Left kidney (tissue), 2 donors: ENCODE results near the gene DAND5. TPM values are rescaled to one million over a fixed set of nuclear protein-coding genes. Genes with fewer than 3 reads are reported as not detected.
A peak's percentile ranks its signal among the peaks of the same experiment; 100 is the strongest.

Experiments
- DNase-seq: peaks from one replicate; pipeline ENCODE4 v3.0.0-alpha.2; 2013
- polyA plus RNA-seq: library from polyadenylated mRNA; unstranded; fragments of 120-200 nt; gene quantifications from one replicate; pipeline ENCODE4 v1.2.1, GENCODE V29; 2013; ENCODE audit not compliant: insufficient read length

Gene DAND5
- polyA plus RNA-seq, 1 donor: 0.18 TPM

DNA sequence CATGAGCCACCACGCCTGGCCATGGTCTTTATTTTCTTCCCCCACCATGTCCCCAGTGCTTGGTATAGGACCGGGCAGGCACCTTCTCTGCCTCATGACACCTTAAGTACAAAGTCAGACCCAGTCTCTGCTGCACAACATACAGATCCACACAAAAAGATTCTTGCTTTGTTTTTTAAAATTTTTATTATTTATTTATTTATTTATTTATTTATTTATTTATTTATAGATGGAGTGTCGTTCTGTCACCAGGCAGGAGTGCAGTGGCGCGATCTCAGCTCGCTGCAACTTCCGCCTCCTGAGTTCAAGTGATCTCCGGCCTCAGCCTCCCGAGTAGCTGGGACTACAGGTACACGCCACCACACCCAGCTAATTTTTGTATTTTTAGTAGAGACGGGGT is 23.4 kb downstream of the DAND5 start:
- DNase-seq: no peak

DNA sequence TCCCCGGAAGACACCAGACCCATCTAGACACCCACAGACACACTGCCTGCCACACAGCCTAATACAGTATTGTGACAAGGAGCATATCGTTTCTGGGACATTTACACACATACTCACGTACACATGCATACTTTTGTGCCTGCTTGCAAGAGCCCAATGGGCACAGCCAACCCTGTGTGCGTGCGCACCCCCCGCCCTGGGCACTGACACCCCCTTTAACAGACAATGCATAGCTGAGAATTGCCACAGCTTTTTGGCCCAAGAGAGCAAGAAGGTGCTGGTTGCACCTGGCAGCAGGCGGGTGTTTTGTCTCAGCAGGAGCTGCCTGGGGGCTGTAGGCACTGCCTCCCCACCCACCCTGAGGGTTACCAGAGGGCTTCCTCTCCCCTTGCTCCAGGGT is 24.2 kb downstream of the DAND5 start:
- no peak for DNase-seq

DNA sequence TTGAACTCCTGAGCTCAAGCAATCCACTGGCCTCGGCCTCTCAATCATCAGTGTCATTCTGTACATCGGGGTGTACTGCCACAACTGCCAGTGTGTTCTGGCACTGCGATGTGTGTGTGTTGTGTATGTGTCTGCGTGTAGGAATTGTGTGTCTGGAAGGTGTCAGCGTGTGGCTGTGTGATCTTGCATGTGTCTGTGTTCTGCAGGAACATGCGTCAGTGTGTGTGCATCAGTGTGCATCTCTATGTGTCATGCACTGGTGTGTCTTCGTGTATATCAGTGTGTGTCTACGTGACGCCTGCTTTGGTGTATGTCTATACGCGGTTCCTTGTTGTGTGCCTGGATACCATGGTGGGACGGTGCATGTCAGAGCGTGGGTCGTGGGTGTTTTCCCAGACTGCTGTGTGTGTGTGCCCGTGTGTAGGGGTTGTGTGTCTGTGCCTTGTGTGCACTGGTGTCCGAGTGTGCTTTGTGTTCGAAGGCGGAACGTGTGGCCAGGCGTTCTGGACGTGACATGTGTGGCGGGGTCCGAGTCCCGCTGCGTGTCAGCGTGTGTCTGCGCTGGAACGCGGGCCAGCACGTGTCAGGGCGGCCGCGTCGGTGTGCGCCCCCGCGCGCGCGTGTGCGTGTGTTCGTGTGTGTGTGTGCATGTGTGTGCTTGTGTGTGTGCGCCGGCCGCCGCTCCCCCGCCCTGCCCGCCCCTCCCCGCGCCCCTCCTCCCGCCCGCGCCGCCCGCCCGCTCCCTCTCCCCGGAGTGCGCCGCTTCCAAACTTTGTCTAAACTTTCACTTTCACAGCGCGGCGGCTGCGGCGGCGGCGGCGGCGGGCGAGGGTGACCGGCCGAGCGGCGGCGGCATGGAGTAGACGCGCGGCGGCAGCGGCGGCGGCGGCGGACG is 25.6 kb downstream of the DAND5 start, which contains the start of gene NFIX:
TSS of gene NFIX (plus strand) at position 775 of the 895 bp plus-strand sequence. CDS start 363 bp downstream, outside the sequence.
- DNase-seq: peak; percentile 63

DNA sequence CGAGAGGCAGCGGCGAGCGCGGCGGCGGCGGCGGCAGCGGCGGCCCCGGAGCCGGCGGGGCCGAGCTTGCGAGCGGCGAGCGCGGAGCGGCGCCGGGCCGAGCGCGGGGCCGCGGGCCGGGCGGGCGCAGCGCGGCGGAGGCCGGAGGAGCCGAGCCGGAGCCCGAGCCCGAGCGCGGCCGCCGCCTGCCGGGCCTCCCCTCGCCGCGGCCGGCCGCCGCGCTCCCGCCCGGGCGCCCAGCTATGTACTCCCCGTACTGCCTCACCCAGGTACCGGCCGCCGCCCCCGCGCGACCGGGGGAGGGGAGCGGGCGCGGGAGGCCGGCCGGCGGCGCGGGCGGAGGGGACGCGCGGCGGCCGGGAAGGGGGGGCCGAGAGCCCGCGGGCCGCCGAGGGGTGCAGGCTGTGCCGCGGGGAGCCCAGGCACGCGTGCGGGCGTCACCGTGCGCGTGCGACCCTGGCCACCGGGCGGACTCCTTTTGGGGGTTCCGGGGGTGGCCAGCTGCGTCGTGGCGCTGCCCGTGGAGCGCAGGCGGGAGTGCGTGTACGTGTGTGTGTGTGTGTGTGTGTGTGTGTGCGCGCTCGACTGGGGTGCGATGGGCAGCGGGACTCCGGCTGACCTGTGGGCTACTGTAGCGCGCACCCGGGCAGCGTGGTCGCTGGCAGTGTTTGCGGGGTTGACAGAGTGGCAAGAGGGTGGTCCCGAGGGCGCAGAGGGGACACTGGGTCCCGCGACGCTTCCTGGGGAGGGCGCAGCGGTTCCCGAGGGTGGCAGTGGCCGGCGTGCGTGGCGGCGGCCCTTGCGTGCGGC is 26.4 kb downstream of the DAND5 start:
- no peak for DNase-seq

DNA sequence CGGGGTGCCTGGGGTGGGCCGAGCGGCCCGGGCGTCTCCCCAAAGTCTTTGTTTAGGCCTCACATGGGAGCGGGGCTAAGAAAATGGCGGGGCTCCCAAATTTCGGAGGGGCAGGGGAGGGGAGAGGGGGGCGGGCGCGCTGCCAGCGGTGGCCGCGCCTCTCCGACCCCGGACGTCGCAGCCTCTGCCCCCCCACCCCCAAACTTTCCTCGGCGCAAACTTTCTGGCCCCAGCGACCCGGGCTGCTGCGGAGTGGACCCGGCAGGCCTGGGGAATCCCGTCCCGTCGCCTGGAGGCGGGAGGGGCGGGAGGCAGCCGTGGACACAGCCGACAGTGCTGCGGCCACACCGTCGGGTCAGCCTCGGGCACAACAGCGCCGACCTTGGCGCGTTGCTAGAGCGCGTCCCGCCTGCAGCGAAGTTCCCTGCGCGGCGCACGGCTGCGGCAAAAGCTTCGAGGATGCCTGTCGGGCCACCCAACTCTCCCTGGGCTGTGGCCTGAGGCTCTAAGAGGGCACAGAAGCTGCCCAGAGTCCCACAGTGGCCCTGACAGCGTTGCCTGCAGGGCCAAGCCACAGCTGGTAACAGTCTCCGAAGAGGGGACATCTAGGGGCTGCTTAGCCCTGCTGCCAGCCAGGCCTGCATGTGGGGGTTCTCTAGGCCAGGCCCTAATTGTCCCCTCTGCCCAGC is 27.2 kb downstream of the DAND5 start:
- no peak for DNase-seq

DNA sequence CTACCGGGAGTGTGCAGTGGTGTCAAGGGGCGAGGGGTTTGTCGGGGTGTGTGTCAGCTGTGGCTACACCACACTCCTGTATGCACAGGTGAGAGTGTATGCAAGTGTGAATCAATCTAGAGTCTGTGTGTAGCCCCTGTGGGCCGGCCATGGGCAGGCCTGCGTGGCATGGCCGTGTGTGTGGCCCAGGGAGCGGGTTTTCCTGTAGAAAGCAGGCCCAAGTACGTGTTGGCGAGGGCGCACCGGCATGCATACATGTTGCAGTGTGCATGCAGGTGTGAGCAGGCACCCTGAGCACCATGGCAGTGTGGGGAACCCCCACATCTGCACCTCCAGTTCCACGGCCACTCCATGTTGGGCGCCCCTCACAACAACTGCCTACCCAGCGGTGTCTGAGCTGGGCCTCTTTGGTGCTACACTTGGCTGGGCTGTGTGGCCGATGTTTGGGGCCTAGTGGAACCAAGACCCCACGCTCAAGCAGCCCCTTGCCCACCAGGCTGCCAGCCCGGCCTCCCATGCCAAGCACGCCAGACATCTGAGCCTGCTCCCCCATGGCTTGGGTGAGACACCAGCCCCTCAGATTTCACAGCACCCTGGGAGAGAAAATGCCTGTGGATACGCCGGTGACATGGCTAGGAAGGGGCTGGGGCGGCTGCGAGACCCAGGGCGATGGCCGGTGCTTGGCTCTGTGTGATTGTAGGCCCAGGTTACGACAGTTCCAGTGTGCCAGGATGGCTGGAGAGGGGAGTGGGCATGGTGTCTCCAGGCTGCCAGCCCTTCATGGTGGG is 28.0 kb downstream of the DAND5 start:
- DNase-seq: no peak

DNA sequence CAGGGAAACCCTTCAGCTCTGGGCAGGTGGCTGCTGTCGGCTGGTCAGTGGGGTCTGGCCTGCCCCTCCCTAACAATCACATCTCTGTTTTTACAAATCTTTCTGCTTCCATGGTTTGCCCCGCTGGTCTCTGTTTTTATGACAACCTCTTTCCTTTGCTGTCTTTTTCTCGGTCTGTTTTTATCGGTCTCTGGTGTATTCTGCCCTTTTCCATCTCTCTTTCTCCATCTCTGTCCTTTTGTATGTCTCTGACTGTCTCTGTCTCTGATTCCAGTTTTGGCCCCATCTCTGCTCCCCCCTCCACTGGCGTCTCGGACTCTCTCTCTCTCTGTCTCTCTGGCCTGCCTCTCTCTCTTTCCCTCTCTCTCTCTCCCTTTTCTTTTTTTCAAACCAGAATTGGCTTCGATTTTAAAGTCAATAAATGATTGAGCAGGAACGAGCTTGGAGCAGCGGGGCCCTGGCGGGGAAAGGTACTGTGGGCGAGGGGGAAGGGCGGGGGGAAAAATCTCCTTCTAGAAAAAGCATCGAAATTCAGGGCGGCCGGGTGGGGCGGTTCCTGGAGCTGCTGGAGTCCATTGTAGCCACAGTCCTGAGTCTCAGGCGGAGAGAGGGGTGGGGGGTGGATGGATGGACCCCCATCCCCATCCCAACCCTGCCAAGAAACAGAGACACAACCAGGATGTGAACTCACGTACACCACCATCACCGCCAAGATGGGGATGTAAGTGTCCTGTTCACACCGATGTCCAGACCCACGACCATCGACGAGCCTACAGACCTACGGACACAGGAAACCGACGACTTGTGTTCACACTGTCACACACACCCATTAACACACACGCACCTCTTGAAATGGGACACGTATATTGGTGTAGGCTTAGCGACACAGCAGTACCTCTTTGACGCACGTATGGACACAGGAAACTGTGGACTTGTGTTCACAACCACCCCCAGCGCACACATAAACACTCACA is 28.9 kb downstream of the DAND5 start:
- no peak for DNase-seq

DNA sequence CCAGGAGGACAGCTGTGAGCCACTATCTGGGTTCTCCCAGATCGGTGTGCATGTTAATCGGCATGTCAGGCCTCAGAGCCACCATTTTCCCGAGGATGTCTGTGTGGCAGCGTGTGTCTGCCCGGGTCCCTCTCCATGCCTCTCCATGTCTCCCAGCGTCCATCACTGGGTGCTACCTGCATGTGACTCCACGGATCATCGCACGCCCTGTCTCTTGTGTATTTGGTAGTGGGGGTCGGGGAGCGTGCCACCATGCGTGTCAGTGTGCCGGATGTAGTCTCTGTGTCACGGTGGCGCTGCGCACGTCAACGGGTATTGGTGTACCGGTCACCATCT is 31.8 kb downstream of the DAND5 start:
- DNase-seq: no peak

DNA sequence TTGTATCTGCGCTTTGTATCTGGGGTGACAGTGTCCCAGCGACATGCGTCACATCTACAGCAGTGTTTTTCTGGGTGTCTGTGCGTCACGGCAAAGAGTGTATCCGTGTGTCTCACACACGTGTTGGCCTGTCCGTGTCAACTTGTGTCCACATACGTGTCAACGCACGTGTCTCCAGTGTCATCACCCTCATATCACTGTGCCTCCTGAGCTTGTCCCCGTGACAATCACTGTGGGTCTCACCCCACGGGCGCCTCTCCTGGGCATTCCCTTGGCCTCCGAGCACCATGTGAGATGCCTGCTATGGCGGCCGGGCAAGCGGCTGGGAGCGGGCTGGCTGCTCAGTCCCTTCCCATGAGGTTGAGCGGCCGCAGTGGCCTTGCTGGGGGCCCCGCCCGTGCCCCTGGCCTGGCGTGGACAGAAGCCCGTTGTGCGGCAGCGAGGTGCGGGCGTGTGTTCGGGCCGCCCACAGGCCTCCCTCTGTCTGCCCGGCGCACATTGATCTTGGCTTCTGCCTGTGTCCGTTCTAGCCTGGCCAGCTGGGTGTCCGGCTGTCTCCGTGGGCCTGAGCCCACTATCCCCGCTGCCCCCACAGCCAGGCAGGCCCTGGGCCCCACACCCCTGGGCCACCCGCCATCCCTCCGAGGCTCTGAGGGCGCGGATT is 32.3 kb downstream of the DAND5 start:
- DNase-seq: no peak

DNA sequence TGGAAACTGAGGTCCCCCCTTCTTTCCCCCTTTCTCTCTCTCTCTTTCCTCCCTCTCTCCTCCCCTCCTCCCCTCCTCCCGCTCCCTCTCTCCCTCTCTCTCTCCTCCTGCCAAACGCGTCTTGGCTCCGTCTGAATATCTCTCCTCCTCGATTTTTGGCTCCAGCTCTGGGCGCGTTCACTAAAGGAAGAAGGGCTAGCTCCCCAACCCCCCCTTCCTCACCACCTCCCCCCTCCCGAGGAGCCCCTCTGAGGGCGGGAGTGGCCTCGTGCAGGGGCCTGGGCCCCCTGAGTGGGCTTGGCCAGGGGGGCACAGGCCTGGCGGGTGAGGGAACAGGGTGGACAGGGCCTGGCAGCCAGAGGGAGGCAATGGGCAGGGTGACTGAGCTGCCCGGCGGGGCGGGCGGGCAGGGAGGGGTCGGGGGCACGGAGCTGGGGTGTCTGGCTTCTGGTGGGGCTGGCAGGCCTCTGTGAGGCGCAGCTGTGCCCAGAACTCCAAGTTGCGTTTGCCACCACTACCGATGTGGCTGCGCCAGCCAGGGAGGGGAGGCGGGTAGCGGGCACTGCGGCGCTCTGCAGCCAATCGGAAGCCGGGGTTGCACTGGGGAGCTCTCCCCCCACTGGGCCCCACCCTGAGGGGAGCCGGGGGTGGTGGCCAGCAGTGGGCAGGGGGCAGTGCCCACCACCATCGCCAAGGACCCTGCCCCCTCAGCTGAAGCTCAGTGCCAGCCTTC is 33.0 kb downstream of the DAND5 start:
- no peak for DNase-seq

DNA sequence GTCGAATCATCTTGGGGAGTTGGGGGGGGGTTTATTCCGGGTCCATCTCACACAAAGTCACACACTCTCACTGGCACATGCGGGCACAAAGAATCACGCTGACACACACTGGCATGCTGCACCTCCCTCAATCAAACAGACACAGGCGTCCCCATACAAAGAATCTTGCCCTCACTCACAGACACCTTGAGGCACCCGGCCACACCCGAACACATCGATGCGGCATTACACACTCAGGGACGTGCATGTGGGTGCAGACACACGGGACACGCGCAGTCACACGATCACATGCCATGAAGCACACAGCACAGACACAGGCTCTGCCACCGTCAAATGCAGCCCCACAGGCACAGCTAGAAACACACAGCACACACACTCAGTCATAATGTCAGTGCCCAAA is 33.7 kb downstream of the DAND5 start:
- DNase-seq: no peak

DNA sequence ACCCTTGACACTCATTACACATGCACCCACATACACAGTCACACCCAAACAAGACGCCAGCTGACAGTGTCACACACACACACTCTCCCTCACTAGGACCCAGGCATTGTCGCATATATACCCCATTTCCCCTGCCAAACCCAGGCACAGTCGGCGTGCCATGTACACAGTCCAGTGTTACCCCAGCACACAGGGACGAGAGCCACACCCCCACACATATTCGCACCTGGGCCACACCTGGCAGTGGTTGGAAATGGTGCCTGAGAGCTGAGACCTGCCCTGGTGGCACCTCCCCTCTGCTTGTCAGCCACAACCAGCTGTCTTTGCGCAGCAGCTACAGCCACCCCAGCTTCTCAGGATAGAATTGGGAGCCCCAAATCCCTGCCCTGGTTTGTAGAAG is 34.9 kb downstream of the DAND5 start:
- DNase-seq: no peak

DNA sequence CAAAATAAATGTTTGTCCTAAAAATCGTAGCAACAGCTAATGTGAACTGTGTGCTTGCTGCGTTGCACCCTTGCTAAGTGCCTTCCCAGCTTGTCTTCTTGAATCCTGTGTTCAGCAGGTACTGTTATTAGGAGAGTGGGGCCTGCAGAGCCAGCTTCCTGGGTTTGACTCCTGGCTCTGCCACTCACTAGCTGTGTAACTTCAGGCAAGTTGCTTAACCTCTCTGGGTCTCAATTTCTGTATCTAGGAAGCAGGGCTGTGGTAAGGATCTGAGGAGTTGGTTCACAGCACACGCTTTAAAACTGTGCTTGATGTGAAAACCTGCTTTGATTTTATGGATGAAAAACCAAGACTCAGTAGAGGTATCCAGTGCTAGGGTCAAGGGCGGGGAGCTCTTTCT is 35.9 kb downstream of the DAND5 start:
- no peak for DNase-seq

DNA sequence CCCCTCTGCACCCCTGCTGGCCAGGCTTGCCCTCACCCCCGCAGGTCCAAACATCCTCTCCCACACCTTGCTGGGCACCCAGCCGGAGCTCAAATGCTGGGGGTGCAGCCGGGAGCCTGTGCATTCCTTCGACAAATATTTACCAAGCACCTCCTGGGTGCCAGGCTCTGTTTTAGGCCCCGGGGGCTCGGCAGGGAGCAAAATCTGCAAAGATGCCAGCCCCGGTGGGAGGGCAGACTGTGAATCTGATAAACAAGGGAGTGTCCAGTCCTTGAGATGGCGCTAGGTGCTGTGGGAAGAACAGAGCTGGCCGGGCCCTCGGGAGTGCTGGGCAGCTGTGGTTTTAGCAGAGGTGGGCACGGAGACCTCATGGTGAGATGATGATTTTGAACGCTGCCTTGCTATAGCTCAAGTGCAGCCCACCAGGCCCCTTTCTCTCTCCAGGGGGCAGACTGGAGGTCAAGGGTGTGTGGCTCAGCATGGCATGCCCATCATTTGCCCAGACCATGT is 36.5 kb downstream of the DAND5 start:
- DNase-seq: no peak

DNA sequence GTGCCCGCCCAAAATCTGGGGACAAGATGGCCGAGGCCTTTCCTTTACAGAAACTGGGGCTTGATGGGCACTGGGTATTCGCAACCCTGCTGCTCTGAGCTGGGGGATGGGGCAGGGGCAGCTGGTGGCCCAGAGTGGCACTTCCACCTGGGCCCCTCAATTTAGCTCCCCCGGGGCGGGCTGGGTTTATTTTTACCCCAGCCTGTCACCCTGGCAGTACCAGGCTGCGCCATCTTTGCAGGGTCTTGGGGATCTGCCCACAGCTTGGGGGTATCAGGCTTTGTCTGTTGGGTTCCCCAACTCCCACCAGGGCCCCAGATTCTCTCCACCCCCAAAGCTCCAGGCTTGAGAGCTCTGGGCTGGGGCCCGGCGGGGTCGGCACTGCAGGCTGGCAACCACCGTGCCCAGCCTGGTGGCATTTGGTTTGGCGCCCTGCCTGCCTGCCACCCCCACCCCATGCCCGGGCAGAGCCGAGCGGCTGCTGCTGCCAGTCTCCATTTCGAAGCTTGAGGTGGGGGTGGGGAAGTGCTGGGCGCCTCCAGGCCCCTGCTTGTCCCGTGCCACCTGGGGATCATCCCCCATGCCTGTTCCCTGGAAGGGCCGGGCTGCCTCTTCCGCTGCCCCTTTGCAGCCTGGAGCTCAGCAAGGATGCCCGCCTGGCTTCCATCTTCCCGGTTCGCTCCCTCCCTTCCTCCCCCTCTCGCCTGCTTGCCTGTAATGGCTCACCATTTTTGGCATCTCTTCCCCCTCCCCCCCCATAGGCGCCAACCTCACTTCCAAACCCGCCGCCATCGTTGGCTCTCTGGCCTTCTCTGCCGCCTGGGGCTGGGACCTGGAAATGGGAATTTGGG is 37.3 kb downstream of the DAND5 start:
- DNase-seq: no peak

DNA sequence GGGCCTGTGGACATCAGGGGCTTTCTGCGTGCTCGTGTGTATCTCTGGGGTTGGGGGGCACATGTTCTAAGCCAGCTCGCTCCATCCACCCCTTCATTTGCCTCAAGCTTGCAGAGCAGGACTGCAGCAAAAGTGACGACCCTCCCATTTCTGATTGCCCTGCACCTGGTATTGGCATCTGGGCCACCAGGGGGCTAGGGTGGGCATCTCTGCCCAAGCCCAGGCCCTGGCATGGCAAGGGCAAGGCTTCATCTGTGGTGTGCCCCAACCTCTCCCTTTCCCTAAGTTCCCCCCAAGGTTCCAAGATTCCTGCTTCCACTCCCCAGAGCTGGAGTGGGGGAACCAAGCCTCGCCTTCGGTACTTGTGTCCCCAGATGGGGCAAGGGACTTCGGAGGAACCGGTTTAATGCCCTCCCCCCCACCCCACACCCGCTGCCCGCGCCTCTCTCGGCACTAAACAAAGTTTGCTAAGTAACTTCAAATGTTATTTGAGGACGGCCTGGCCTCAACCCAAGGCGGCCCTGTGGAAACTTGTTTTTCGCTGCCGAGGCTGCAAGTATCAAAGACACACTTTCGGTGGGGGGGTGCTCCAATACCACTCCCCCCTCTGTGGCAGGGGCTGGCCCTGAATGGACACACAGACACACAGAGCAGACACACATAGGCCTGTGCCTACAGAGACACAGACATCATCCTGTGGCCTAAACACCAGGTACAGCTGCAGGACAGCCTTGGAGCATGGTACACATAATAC is 38.1 kb downstream of the DAND5 start:
- DNase-seq: no peak
